Endometrial microvascular endothelial cells (primary cell): ENCODE results near the gene PIGW. TPM values are rescaled to one million over a fixed set of nuclear protein-coding genes. Genes with fewer than 3 reads are reported as not detected.

Source experiments
- in situ Hi-C: cut with HindIII; loops from 2 replicates; pipeline ENCODE4 v1.10.0; 2017; ENCODE audit warnings: low sequenced_read_pairs, low pct_unique_long_range_greater_than_20kb; ENCODE audit errors: inconsistent ontology term
- total RNA-seq: library from RNA; depleted of rRNA; stranded (reverse); fragments of >200 nt; gene quantifications from one replicate; pipeline ENCODE4 v1.2.3, GENCODE V29; 2015; ENCODE audit errors: inconsistent ontology term

Gene PIGW
- total RNA-seq, 1 donor from 2014 or later: 32.1 TPM

GRCh38 chr17:36544044-36544306, 9.2 kb downstream of the PIGW start:
- in situ Hi-C loops: no loop called here

- in situ Hi-C loops: no loop called here
Measured at GRCh38 chr17:36544307-36545076, 9.7 kb downstream of the PIGW start, which contains the start of gene GGNBP2. Gene GGNBP2, plus strand, starts transcription at chr17:36544919. Its CDS starts 806 bp downstream, at chr17:36545725.

- in situ Hi-C loops: no loop called here
Measured at GRCh38 chr17:36545077-36545464, 10.3 kb downstream of the PIGW start.

- in situ Hi-C loops: no loop called here
Measured at GRCh38 chr17:36545465-36546417, 11.0 kb downstream of the PIGW start.

GRCh38 chr17:36546418-36547093, 11.8 kb downstream of the PIGW start:
- in situ Hi-C loops: no loop called here

- in situ Hi-C loops: no loop called here
Measured at GRCh38 chr17:36547776-36548175, 13.0 kb downstream of the PIGW start.

- in situ Hi-C loops: no loop called here
Measured at GRCh38 chr17:36550491-36551417, 16.0 kb downstream of the PIGW start.

GRCh38 chr17:36553459-36553858, 18.7 kb downstream of the PIGW start:
- in situ Hi-C loops: no loop called here

GRCh38 chr17:36566081-36566480, 31.3 kb downstream of the PIGW start:
- in situ Hi-C loops: no loop called here

- in situ Hi-C loops: no loop called here
Measured at GRCh38 chr17:36575028-36575427, 40.2 kb downstream of the PIGW start.

GRCh38 chr17:36576793-36577192, 42.0 kb downstream of the PIGW start:
- in situ Hi-C loops: no loop called here

GRCh38 chr17:36578671-36579070, 43.9 kb downstream of the PIGW start:
- in situ Hi-C loops: no loop called here

- in situ Hi-C loops: no loop called here
Measured at GRCh38 chr17:36583787-36584186, 49.0 kb downstream of the PIGW start.

- in situ Hi-C loops: no loop called here
Measured at GRCh38 chr17:36586138-36586537, 51.4 kb downstream of the PIGW start.

Other genes with a start within 250 kb of the PIGW start
- not detected for gene TBC1D3G, start 211.1 kb upstream of the PIGW start, total RNA-seq
- not detected for gene TBC1D3H, start 146.6 kb upstream of the PIGW start, total RNA-seq
- 44.6 TPM for gene ZNHIT3, start 48.3 kb upstream of the PIGW start, total RNA-seq
- 79.4 TPM for gene MYO19, start 119 bp upstream of the PIGW start, total RNA-seq
- gene GGNBP2, start 9.9 kb downstream of the PIGW start, total RNA-seq: 19.8 TPM
- 8.5 TPM for gene DHRS11, start 56.9 kb downstream of the PIGW start, total RNA-seq
- 6.9 TPM for gene MRM1, start 66.6 kb downstream of the PIGW start, total RNA-seq